PFSK-1 (cell line): ENCODE data around the gene LCK.

ENCODE experiments used
- FOXP2 ChIP-seq: optimal IDR thresholded peaks from 2 replicates; pipeline ENCODE3; 2011; ENCODE audit warnings: borderline replicate concordance, control low read depth, inconsistent platforms; ENCODE audit not compliant: insufficient read depth; ENCODE audit errors: extremely low read length, extremely low read depth
- POLR2AphosphoS5 ChIP-seq: IDR thresholded peaks from 2 replicates; pipeline ENCODE4 v1.6.1; 2012; ENCODE audit warnings: low read depth, mild to moderate bottlenecking, control low read depth, low read length, moderate library complexity
- SIN3A ChIP-seq: IDR thresholded peaks from 2 replicates; pipeline ENCODE4 v1.6.1; 2012; ENCODE audit warnings: mild to moderate bottlenecking, low read length, moderate library complexity, borderline replicate concordance; ENCODE audit not compliant: insufficient read depth
- TAF1 ChIP-seq: IDR thresholded peaks from 2 replicates; pipeline ENCODE4 v1.6.1; 2012; ENCODE audit warnings: low read length, control low read depth, borderline replicate concordance; ENCODE audit not compliant: insufficient read depth
- TF ChIP-seq, protein P1 (sequence below), 2 experiments: IDR thresholded peaks; 2 replicates each; pipeline versions ENCODE4 v1.6.1 to v1.8.0; 2011 to 2012; ENCODE audit warnings: low read depth in 2 of 2, low read length in 2 of 2, control low read depth in 1 of 2, inconsistent platforms in 1 of 2, mild to moderate bottlenecking in 1 of 2, moderate library complexity in 1 of 2; ENCODE audit not compliant: insufficient read depth in 1 of 2

The LCK gene

GRCh38 chr1:32334274-32334861 lies 83.3 kb downstream of the LCK start:
- no peak for TF ChIP-seq POLR2AphosphoS5
- no peak for TF ChIP-seq FOXP2
- TF ChIP-seq, protein P1, sequence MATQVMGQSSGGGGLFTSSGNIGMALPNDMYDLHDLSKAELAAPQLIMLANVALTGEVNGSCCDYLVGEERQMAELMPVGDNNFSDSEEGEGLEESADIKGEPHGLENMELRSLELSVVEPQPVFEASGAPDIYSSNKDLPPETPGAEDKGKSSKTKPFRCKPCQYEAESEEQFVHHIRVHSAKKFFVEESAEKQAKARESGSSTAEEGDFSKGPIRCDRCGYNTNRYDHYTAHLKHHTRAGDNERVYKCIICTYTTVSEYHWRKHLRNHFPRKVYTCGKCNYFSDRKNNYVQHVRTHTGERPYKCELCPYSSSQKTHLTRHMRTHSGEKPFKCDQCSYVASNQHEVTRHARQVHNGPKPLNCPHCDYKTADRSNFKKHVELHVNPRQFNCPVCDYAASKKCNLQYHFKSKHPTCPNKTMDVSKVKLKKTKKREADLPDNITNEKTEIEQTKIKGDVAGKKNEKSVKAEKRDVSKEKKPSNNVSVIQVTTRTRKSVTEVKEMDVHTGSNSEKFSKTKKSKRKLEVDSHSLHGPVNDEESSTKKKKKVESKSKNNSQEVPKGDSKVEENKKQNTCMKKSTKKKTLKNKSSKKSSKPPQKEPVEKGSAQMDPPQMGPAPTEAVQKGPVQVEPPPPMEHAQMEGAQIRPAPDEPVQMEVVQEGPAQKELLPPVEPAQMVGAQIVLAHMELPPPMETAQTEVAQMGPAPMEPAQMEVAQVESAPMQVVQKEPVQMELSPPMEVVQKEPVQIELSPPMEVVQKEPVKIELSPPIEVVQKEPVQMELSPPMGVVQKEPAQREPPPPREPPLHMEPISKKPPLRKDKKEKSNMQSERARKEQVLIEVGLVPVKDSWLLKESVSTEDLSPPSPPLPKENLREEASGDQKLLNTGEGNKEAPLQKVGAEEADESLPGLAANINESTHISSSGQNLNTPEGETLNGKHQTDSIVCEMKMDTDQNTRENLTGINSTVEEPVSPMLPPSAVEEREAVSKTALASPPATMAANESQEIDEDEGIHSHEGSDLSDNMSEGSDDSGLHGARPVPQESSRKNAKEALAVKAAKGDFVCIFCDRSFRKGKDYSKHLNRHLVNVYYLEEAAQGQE (IDR thresholded peaks at IDR 0.05; ENCODE audit: insufficient read depth in 1 of 2, low read depth in 2 of 2, low read length in 2 of 2) = no peak
- no peak for TF ChIP-seq SIN3A
- no peak for TF ChIP-seq TAF1

DNA sequence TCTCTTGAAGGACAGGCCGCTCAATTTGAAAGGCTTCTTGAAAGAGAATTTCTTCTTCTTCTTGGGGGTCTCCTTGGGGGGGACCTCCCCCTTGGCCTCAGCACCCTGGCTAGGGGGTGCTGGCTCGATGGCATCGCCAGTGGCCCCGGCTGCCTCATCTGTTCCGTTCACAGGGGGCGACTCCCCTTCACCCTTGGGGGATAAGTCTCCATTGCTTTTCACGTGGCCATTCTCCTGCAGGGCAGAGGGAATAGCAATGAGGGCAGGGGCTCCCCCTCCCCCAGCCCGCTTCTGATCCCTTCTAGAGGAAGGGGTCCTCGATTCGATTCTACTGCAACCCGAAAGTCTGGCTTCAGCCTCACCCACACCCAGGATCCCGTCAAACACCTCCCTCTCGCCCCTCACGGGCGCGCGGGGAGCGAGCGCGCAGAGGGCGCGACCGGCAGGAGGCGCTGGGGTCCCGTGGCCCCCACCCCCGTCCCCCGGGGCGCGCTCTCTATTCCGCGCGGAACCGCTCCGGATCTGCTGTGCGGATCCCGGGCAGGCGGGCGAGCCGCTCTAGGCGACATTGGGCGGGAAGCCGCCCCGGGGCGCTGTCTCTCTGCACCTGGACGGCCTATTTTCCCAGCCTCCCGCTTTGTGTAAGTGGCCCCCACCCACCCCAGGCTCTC lies 83.9 kb downstream of the LCK start:
- TF ChIP-seq SIN3A (no peak), TAF1 (no peak), POLR2AphosphoS5 (no peak), FOXP2 (peak; percentile 25)
- TF ChIP-seq, protein P1 (IDR thresholded peaks at IDR 0.05; ENCODE audit: insufficient read depth in 1 of 2, low read depth in 2 of 2, low read length in 2 of 2) = no peak

DNA sequence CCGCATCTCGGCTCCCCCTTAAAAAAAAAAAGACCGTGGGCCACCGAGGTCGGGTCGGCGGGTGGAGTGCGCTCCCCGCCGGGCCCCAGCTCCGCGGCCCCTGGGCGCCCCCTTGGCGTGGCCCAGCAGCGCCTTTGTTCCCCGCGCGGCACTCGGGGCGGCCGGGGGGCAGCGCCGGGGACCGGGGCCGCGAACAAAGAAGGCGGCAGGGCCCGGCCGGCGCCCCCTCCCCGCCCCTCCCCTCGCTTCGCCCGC lies 84.4 kb downstream of the LCK start:
- no peak for TF ChIP-seq SIN3A
- no peak for TF ChIP-seq POLR2AphosphoS5
- no peak for TF ChIP-seq FOXP2
- TF ChIP-seq TAF1 = no peak
- TF ChIP-seq, protein P1 (IDR thresholded peaks at IDR 0.05; ENCODE audit: insufficient read depth in 1 of 2, low read depth in 2 of 2, low read length in 2 of 2) = no peak
